Germinal center (tissue), 1 donor: Measurements from ENCODE around the gene SLC38A3.
"Not testable (repeated sequence)": the region's sequence is repeated elsewhere in the genome, so short reads cannot be mapped to it uniquely, and the experiment has no call there.

Experiments used
- DNase-seq: peaks from one replicate; pipeline ENCODE4 v3.0.0; 2012; ENCODE audit warnings: mixed read lengths, low spot score

SLC38A3 gene

GRCh38 chr3:50250514-50250913 lies 45.4 kb downstream of the SLC38A3 start:
- DNase-seq, result no peak

- DNase-seq, result no peak
Observed at GRCh38 chr3:50251220-50251619, 46.1 kb downstream of the SLC38A3 start.

GRCh38 chr3:50254577-50255250 lies 49.6 kb downstream of the SLC38A3 start:
- DNase-seq, result no peak

- no peak for DNase-seq
Observed at GRCh38 chr3:50255251-50255615, 50.2 kb downstream of the SLC38A3 start.

GRCh38 chr3:50256978-50257890 lies 52.2 kb downstream of the SLC38A3 start:
- DNase-seq, result no peak

GRCh38 chr3:50258029-50258680 lies 53.1 kb downstream of the SLC38A3 start:
- DNase-seq, result no peak

GRCh38 chr3:50258979-50259378 lies 53.9 kb downstream of the SLC38A3 start:
- DNase-seq, result no peak

GRCh38 chr3:50259432-50260026 lies 54.5 kb downstream of the SLC38A3 start:
- DNase-seq, result no peak

- peak; percentile 92 for DNase-seq
Observed at GRCh38 chr3:50260027-50260941, 55.2 kb downstream of the SLC38A3 start.

- DNase-seq, result no peak
Observed at GRCh38 chr3:50260942-50261441, 55.9 kb downstream of the SLC38A3 start.

- no peak for DNase-seq
Observed at GRCh38 chr3:50261505-50261904, 56.4 kb downstream of the SLC38A3 start.

- DNase-seq, result not testable (repeated sequence)
Observed at GRCh38 chr3:50262200-50262599, 57.1 kb downstream of the SLC38A3 start.

- DNase-seq, result no peak
Observed at GRCh38 chr3:50262778-50263177, 57.7 kb downstream of the SLC38A3 start.

GRCh38 chr3:50263478-50264382 lies 58.7 kb downstream of the SLC38A3 start:
- no peak for DNase-seq

GRCh38 chr3:50264383-50264963 lies 59.4 kb downstream of the SLC38A3 start:
- DNase-seq, result no peak

GRCh38 chr3:50264964-50265485 lies 60.0 kb downstream of the SLC38A3 start:
- DNase-seq, result no peak

GRCh38 chr3:50265571-50265970 lies 60.5 kb downstream of the SLC38A3 start:
- DNase-seq, result no peak

- DNase-seq, result no peak
Observed at GRCh38 chr3:50266017-50266416, 60.9 kb downstream of the SLC38A3 start.

- no peak for DNase-seq
Observed at GRCh38 chr3:50266836-50267235, 61.8 kb downstream of the SLC38A3 start.
